KOPT-K1 (cell line): ENCODE measurements around the gene PPOX.

Source experiments
- H3K27ac ChIP-seq: fragments of 200-600 bp; sonication (generic); 2 replicates; pipeline ENCODE4 v1.5.1; 2016; ENCODE audit warnings: antibody characterized with exemption, mild to moderate bottlenecking, low read depth, low read length; ENCODE audit not compliant: poor library complexity, severe bottlenecking
- H3K36me3 ChIP-seq: fragments of 200-600 bp; sonication (generic); 2 replicates; pipeline ENCODE4 v1.5.1; 2017; ENCODE audit warnings: antibody characterized with exemption, mild to moderate bottlenecking, low read length, moderate library complexity; ENCODE audit not compliant: insufficient read depth
- H3K9me3 ChIP-seq: fragments of 200-600 bp; sonication (generic); 2 replicates; pipeline ENCODE4 v1.5.1; 2017; ENCODE audit warnings: antibody characterized with exemption, low read length, mild to moderate bottlenecking; ENCODE audit not compliant: insufficient read depth, poor library complexity, severe bottlenecking

Gene PPOX

GRCh38 chr1:161162806-161163205, 3.4 kb upstream of the PPOX start:
- no peak overlapping the region for H3K27ac ChIP-seq

GRCh38 chr1:161163793-161164192, 2.4 kb upstream of the PPOX start:
- Histone ChIP-seq H3K36me3 (peaks cover 47% of the 10 kb centered on the region), H3K27ac (no peak overlapping the region), H3K9me3 (no peaks in the 10 kb centered on the region)

More at GRCh38 chr1:161162806-161163205, 3.4 kb upstream of the PPOX start:
- Histone ChIP-seq H3K36me3 (peaks cover 57% of the 10 kb centered on the region), H3K9me3 (no peaks in the 10 kb centered on the region)

DNA sequence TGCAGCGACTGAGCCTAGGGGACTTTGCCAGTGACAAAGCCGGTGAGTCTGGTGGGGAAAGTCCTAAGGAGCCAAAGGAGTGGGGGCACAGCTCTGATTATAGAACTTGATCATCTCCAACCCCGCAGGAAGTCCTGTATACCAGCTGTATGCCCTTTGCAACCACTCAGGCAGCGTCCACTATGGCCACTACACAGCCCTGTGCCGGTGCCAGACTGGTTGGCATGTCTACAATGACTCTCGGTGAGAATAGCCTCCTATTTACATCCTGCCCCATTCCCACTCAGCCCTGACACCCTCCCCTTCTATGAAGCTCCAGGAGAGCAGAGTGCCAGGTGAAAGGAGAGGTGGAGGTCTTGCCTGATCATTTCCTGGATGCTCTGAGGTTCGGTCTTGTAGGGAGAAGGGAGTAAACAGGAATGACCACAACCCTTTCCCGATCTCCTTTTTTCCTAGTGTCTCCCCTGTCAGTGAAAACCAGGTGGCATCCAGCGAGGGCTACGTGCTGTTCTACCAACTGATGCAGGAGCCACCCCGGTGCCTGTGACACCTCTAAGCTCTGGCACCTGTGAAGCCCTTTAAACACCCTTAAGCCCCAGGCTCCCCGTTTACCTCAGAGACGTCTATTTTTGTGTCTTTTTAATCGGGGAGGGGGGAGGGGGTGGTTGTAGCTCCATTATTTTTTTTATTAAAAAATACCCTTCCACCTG, 1.2 kb upstream of the PPOX start:
- Histone ChIP-seq H3K36me3 (peaks cover 57% of the 10 kb centered on the region), H3K9me3 (no peaks in the 10 kb centered on the region), H3K27ac (no peak overlapping the region)

- H3K27ac ChIP-seq, result peak overlapping the region; percentile 71
- peaks cover 61% of the 10 kb centered on the region for H3K36me3 ChIP-seq
- H3K9me3 ChIP-seq, result no peaks in the 10 kb centered on the region
These were observed 683 bp downstream of the PPOX start for GRCh38 chr1:161166669-161167548.

- H3K9me3 ChIP-seq, result no peaks in the 10 kb centered on the region
- H3K27ac ChIP-seq, result no peak overlapping the region
- H3K36me3 ChIP-seq, result peaks cover 61% of the 10 kb centered on the region
These were observed 2.7 kb downstream of the PPOX start for GRCh38 chr1:161168906-161169305.

DNA sequence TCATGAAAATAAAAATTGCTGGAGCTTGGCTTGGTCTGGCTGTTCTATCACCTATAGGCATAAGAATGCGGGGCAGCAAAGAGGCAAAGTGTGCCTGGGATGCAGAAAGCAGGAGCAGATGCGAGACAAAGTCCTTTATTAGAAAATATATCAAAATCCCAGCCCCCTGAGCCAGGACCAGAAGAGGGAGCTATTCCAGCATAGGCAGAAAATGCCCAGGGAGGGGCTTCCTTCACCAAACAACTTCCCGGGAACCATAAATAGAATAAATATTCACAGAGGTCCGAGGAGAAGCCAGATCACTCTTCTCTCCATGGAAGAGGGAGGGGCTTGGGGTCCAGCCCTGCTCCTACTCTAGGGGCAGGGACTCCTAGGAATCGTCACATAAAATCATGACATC, 5.0 kb downstream of the PPOX start:
- no peaks in the 10 kb centered on the region for H3K9me3 ChIP-seq
- no peak overlapping the region for H3K27ac ChIP-seq
- H3K36me3 ChIP-seq, result peaks cover 68% of the 10 kb centered on the region

GRCh38 chr1:161171696-161172095, 5.5 kb downstream of the PPOX start:
- H3K27ac ChIP-seq, result no peak overlapping the region
- peaks cover 68% of the 10 kb centered on the region for H3K36me3 ChIP-seq

GRCh38 chr1:161172349-161172748, 6.1 kb downstream of the PPOX start:
- Histone ChIP-seq H3K27ac (no peak overlapping the region), H3K9me3 (no peaks in the 10 kb centered on the region), H3K36me3 (peaks cover 68% of the 10 kb centered on the region)

More at GRCh38 chr1:161171696-161172095, 5.5 kb downstream of the PPOX start:
- no peaks in the 10 kb centered on the region for H3K9me3 ChIP-seq

DNA sequence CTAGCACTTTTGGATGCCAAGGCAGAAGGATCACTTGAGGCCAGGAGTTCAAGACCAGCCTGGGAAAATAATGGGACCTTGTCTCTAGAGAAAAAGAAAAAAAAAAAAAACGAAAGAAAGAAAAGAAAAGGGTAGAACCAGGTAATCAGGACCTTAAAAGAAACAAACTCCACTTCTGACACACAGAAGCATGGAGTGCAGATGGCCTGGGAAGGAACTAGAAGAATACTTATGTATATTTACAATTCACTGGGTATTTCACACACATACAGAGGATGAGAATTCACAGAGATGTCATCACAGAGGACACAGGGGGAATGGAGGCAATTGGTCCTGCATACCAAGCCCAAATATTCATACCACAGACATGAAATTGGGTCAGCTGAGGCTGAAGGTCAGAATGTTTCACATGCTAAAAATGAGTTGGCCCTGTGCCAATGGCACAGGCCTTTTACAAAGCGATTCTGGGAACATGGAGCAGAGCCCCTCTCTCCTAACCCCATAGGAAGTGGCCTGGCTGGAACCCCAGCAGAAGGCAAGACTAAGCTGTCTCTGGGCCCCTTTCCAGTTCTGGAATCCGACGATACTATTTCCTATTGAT, 6.7 kb downstream of the PPOX start:
- no peak overlapping the region for H3K27ac ChIP-seq
- no peaks in the 10 kb centered on the region for H3K9me3 ChIP-seq
- peaks cover 68% of the 10 kb centered on the region for H3K36me3 ChIP-seq

- Histone ChIP-seq H3K27ac (no peak overlapping the region), H3K36me3 (peaks cover 68% of the 10 kb centered on the region), H3K9me3 (no peaks in the 10 kb centered on the region)
These were observed 7.5 kb downstream of the PPOX start for GRCh38 chr1:161173711-161174110.

GRCh38 chr1:161174911-161175310, 8.7 kb downstream of the PPOX start:
- no peaks in the 10 kb centered on the region for H3K9me3 ChIP-seq
- H3K27ac ChIP-seq, result no peak overlapping the region
- H3K36me3 ChIP-seq, result peaks cover 58% of the 10 kb centered on the region

- Histone ChIP-seq H3K36me3 (peaks cover 50% of the 10 kb centered on the region), H3K9me3 (no peaks in the 10 kb centered on the region), H3K27ac (no peak overlapping the region)
These were observed 9.7 kb downstream of the PPOX start for GRCh38 chr1:161175771-161176453.

DNA sequence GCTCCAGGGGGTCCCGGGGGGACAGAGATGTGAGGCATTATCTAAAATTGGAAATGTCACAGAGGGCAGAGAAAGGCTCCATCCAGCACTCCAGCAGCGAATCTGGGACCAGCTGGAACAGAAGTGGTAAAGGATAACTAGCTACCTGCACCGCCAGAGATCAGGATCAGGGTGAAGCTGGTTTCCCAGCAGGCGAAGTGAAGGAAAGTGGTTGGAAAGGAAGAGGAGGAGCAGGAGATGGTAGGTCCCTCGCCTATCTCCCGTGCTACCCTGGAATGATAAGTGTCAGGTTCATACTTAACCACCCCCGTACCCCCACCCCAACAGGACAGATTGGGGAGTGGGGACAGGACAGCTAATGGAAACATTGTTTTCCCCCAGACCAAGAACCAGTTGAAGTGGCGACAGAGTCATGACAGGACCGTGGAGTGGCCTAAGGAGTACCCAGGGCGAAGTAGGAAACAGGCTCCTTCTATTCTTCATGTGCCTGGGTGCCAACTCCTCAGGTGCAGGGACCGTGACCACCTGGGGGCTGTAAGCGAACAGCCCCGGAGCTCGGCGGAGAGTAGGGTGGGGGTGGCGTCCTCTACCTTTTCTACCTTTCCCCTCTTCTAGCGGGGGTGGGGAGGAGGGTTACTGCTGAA, 10.4 kb downstream of the PPOX start:
- H3K9me3 ChIP-seq, result no peaks in the 10 kb centered on the region
- H3K27ac ChIP-seq, result peak overlapping the region; percentile 79
- peaks cover 43% of the 10 kb centered on the region for H3K36me3 ChIP-seq

DNA sequence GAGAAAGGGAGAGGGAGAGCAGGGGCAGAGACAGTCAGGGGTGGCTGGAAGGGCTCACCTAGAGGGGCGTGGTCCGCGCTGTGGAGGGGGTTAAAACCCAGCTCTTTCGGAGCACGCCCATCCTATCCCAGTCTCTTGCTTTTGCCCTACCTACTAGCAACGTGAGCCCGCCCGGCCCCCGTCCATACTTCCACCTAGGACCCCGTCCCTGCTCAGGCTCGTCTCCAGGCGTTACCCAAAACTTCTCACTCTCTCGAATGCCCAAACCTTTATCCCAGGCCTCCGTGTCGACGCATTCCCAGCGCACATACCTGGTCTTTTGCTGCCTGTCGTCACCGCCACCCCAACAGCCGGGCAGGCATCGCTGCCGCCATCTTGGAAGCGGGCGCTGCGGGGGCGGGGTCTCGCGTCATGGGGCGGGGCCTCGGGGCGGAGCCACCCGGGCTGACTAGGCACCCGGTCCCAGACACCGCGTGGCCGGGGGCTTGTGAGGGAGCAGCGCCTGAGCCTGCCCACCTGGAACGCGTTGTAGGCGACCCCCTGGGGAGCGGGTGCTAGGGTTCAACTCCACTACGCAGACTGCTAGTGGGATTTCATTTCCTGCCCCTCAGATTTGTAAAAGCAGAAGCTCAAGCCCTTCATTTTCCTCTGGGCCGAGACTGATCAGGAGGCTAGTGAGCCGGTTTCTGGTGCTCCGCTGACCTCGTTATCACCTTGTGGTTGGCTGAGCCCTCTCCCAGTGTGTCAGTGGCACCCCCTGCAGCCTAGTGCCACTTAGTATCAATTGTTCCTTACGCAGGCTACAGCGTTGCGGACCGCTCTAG, 11.1 kb downstream of the PPOX start, which contains the start of gene B4GALT3:
Gene B4GALT3 (minus strand): TSS at position 396 of the 824 bp plus-strand sequence. CDS start 1,447 bp downstream, outside the sequence.
- Histone ChIP-seq H3K9me3 (no peaks in the 10 kb centered on the region), H3K36me3 (peaks cover 36% of the 10 kb centered on the region), H3K27ac (peak within 1 kb of the TSS; percentile 79)
